Caco-2 (cell line): Measurements from ENCODE around the gene CRTC3. TPM values are rescaled to one million over a fixed set of nuclear protein-coding genes. Genes with fewer than 3 reads are reported as not detected.

Experiments
- Bru-seq: library from RNA; stranded (reverse); fragments of 400-500 nt; gene quantifications from one replicate; lab custom pipeline; 2021; lab: Mats Ljungman, UMichigan
- BruChase-seq, 2 experiments: library from RNA; stranded (reverse); fragments of 400-500 nt; gene quantifications; one replicate each; lab custom pipeline; 2021; lab: Mats Ljungman, UMichigan
- BruUV-seq: library from RNA; stranded (reverse); fragments of 400-500 nt; replicated peaks from 2 replicates; lab custom pipeline; 2021; lab: Mats Ljungman, UMichigan
- CTCF ChIA-PET: fragments of 300-600 bp; sonication (Branson Sonifier 250); formaldehyde crosslinking; loops from one replicate; lab custom pipeline; 2022; ENCODE audit warnings: antibody characterized with exemption; lab: Charles Lee
- POLR2A ChIA-PET: fragments of 300-600 bp; sonication (Branson Sonifier 250); formaldehyde crosslinking; loops from one replicate; lab custom pipeline; 2022; ENCODE audit warnings: antibody characterized with exemption; lab: Charles Lee
- DNase-seq, 2 experiments: peaks; one replicate each; pipeline versions ENCODE4 v3.0.0 to v3.0.0-alpha.2; 2020 to 2022
- H3K27me3 ChIP-seq: replicated peaks from 2 replicates; pipeline ENCODE4 v1.6.0; 2011; ENCODE audit warnings: low read length; ENCODE audit not compliant: control insufficient read depth, insufficient read depth
- H3K36me3 ChIP-seq: 2 replicates; pipeline ENCODE4 v1.5.1; 2011; ENCODE audit warnings: low read length; ENCODE audit not compliant: control insufficient read depth, insufficient read depth
- H3K4me1 ChIP-seq: fragments of 250-450 bp; sonication (Bioruptor Pico); 2 replicates; pipeline ENCODE4 v1.5.1; 2020; ENCODE audit warnings: mild to moderate bottlenecking
- H3K4me3 ChIP-seq: 2 replicates; pipeline ENCODE4 v1.5.1; 2011; ENCODE audit warnings: low read depth, mild to moderate bottlenecking, control low read depth, low read length
- H3K9me3 ChIP-seq: fragments of 250-450 bp; sonication (Bioruptor Pico); 2 replicates; pipeline ENCODE4 v1.5.1; 2020; ENCODE audit warnings: mild to moderate bottlenecking, moderate library complexity
- H3K27ac Mint-ChIP-seq: one replicate; pipeline ENCODE4 v1.8.0; 2022; ENCODE audit warnings: mixed read lengths; ENCODE audit not compliant: unreplicated experiment
- H3K27me3 Mint-ChIP-seq: one replicate; pipeline ENCODE4 v1.8.0; 2022; ENCODE audit warnings: mixed read lengths; ENCODE audit not compliant: insufficient read depth, unreplicated experiment
- H3K36me3 Mint-ChIP-seq: one replicate; pipeline ENCODE4 v1.8.0; 2022; ENCODE audit warnings: mild to moderate bottlenecking, mixed read lengths; ENCODE audit not compliant: insufficient read depth, unreplicated experiment
- H3K4me1 Mint-ChIP-seq: one replicate; pipeline ENCODE4 v1.8.0; 2022; ENCODE audit warnings: low read depth, mixed read lengths; ENCODE audit not compliant: unreplicated experiment
- H3K4me3 Mint-ChIP-seq: one replicate; pipeline ENCODE4 v1.8.0; 2022; ENCODE audit warnings: mild to moderate bottlenecking, moderate library complexity, mixed read lengths; ENCODE audit not compliant: unreplicated experiment
- H3K9me3 Mint-ChIP-seq: one replicate; pipeline ENCODE4 v1.8.0; 2022; ENCODE audit warnings: mixed read lengths; ENCODE audit not compliant: unreplicated experiment
- CTCF ChIP-seq, 2 experiments: fragments of 200-600 bp in 1 of 2; IDR thresholded peaks; 1 replicate in 1 of 2; 2 replicates in 1 of 2; pipeline versions ENCODE4 v1.5.1 to v1.8.0; 2011 to 2022; ENCODE audit warnings: antibody characterized with exemption in 1 of 2, control low read depth in 1 of 2, inconsistent platforms in 1 of 2, low read depth in 1 of 2, low read length in 1 of 2, mild to moderate bottlenecking in 1 of 2, moderate library complexity in 1 of 2; ENCODE audit not compliant: insufficient read depth in 1 of 2, severe bottlenecking in 1 of 2, unreplicated experiment in 1 of 2
- intact Hi-C: fragments of 100-400 bp; cut with micrococcal nuclease; formaldehyde crosslinking; loops from one replicate; pipeline ENCODE4 v1.10.0; 2022; ENCODE audit not compliant: unreplicated experiment
- long read RNA-seq: library from polyadenylated mRNA; stranded (forward); transcript quantifications from one replicate; pipeline ENCODE4 v2.0.0, GENCODE V29; 2022
- total RNA-seq: library from RNA; stranded (reverse); gene quantifications from 2 replicates; pipeline ENCODE4 v1.2.3, GENCODE V29; 2022

The CRTC3 gene
- total RNA-seq = 31.4 and 35.0 TPM in 2 replicates
- percentile 72 among the genes with signal in this experiment for Bru-seq, nascent RNA
- percentile 71 among the genes with signal in this experiment for BruChase-seq, experiment 1, labeled RNA remaining after a 2-hour chase
- percentile 70 among the genes with signal in this experiment for BruChase-seq, experiment 2, labeled RNA remaining after a 6-hour chase
- long read RNA-seq, partial matches to known transcripts = 4 of 16 reads
- long read RNA-seq, other reads (novel, unspliced or antisense) = 12 of 16 reads

GRCh38 chr15:90529371-90530249 is at the start of gene CRTC3:
Gene CRTC3 (plus strand): TSS chr15:90529923. CDS start chr15:90530072, 149 bp downstream.
- H3K27me3 Mint-ChIP-seq = no peaks in the 10 kb centered on the region
- TF ChIP-seq CTCF (IDR thresholded peaks at IDR 0.05; ENCODE audit: insufficient read depth in 1 of 2, low read depth in 1 of 2, low read length in 1 of 2, severe bottlenecking in 1 of 2, unreplicated experiment in 1 of 2) = no peak
- no peaks in the 10 kb centered on the region for H3K9me3 Mint-ChIP-seq
- POLR2A ChIA-PET = interaction anchor here (0.6 kb wide), 1 partner anchor 1070 kb away, joined by 7 read pairs; no protein-coding TSS in a partner anchor
- Histone ChIP-seq H3K27me3 (no peaks in the 10 kb centered on the region), H3K9me3 (no peaks in the 10 kb centered on the region), H3K4me1 (0 out of 2 replicates have a peak, but pooled peaks cover 3% of the 10 kb centered on the region), H3K36me3 (no peaks in the 10 kb centered on the region; the same call in 1 of the 2 replicates), H3K4me3 (peak within 1 kb of the TSS; percentile 87)
- DNase-seq = peak; percentile 48 to 63
- intact Hi-C loops = loop anchor here (10.0 kb wide), 1 partner anchor 165 kb away; no protein-coding TSS in a partner anchor
- peaks cover 10% of the 10 kb centered on the region for H3K36me3 Mint-ChIP-seq
- H3K4me3 Mint-ChIP-seq = peak within 1 kb of the TSS; percentile 94
- H3K4me1 Mint-ChIP-seq = peaks cover 14% of the 10 kb centered on the region
- CTCF ChIA-PET = interaction anchor here (0.5 to 0.6 kb wide), 2 partner anchors 16 to 68 kb away, joined by 3 to 4 read pairs; no protein-coding TSS in a partner anchor
- H3K27ac Mint-ChIP-seq = peak within 1 kb of the TSS; percentile 94
- BruUV-seq = no TSS peak

DNA sequence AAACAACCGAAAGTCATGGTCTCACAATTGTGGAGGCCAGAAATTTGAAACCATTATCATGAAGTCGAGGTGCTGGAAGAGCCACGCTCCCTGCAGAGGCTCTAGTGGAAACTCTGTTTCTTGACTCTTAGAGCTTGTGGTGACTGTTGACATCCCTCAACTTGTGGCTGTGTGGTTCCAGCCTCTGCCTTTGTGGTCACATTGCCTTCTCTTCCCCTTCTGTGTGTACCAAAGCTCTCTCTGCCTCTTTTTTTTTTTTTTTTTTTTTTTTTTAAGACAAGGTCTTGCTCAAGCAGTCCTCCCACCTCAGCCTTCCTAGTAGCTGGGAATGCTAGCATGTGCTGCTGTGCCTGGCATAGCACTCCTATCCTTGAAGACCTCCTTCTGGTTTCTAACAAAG is 48.7 kb upstream of the CRTC3 start:
- H3K27ac Mint-ChIP-seq = peak overlapping the region; percentile 86
- H3K36me3 Mint-ChIP-seq = peaks cover 67% of the 10 kb centered on the region
- H3K9me3 ChIP-seq = no peaks in the 10 kb centered on the region
- CTCF ChIA-PET = interaction anchor here (0.7 to 2.9 kb wide), 6 partner anchors 68 to 352 kb away, joined by 3 to 32 read pairs (median 6); partner anchors contain the start of gene ZNF774
- TF ChIP-seq CTCF (IDR thresholded peaks at IDR 0.05; ENCODE audit: insufficient read depth in 1 of 2, low read depth in 1 of 2, low read length in 1 of 2, severe bottlenecking in 1 of 2, unreplicated experiment in 1 of 2) = no peak
- intact Hi-C loops = no loop called here
- H3K4me1 ChIP-seq = peaks cover 29% of the 10 kb centered on the region
- no peaks in the 10 kb centered on the region for H3K27me3 ChIP-seq
- no peak overlapping the region for H3K4me3 ChIP-seq
- H3K36me3 ChIP-seq = no peaks in the 10 kb centered on the region; the same call in 1 of the 2 replicates
- BruUV-seq = no TSS peak
- DNase-seq = no peak
- no peaks in the 10 kb centered on the region for H3K27me3 Mint-ChIP-seq
- H3K9me3 Mint-ChIP-seq = no peaks in the 10 kb centered on the region
- H3K4me1 Mint-ChIP-seq = peaks cover 41% of the 10 kb centered on the region
- POLR2A ChIA-PET = interaction anchor here (0.6 to 1.1 kb wide), 2 partner anchors 68 to 114 kb away, joined by 3 to 8 read pairs; no protein-coding TSS in a partner anchor
- H3K4me3 Mint-ChIP-seq = no peak overlapping the region
